Measurements from ENCODE around the gene TYMS. TPM values are rescaled to one million over a fixed set of nuclear protein-coding genes. Genes with fewer than 3 reads are reported as not detected.

Gene TYMS
- total and polyA plus RNA-seq, 8 donors, result 25.9 to 226 (median 142) TPM

DNA sequence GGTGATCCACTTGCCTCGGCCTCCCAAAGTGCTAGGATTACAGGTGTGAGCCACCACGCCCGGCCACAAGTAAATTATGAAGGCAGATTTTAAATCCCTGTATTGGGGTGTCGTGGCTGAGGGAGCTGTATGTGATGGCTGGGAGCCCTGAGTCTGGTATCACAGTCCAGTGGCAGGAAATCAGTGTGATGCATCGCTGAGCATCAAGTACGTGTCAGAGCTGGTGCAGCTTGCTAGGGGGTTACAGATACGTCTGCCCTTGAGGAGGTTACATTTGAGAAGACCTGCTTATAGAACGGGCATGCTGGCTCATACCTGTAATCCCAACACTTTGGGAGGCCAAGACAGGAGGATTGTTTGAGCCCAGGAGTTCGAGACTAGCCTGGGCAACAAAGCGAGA, 50.6 kb downstream of the TYMS start:
- intact Hi-C loops (cut with DNase I), result no loop called here
- H3K27me3 ChIP-seq, result peaks cover 0 to 7% of the 10 kb centered on the region in 2 donors
- peaks cover 7 to 29% of the 10 kb centered on the region in 2 donors for H3K4me1 ChIP-seq
- no peak for ATAC-seq
- no peak overlapping the region for H3K4me3 ChIP-seq
- H3K9me3 ChIP-seq, result no peaks in the 10 kb centered on the region
- H3K27ac ChIP-seq, result no peak overlapping the region
- DNase-seq, result no peak
- TF ChIP-seq, protein P1, sequence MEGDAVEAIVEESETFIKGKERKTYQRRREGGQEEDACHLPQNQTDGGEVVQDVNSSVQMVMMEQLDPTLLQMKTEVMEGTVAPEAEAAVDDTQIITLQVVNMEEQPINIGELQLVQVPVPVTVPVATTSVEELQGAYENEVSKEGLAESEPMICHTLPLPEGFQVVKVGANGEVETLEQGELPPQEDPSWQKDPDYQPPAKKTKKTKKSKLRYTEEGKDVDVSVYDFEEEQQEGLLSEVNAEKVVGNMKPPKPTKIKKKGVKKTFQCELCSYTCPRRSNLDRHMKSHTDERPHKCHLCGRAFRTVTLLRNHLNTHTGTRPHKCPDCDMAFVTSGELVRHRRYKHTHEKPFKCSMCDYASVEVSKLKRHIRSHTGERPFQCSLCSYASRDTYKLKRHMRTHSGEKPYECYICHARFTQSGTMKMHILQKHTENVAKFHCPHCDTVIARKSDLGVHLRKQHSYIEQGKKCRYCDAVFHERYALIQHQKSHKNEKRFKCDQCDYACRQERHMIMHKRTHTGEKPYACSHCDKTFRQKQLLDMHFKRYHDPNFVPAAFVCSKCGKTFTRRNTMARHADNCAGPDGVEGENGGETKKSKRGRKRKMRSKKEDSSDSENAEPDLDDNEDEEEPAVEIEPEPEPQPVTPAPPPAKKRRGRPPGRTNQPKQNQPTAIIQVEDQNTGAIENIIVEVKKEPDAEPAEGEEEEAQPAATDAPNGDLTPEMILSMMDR (IDR thresholded peaks at IDR 0.05), result no peak
- peaks cover 0 to 30% of the 10 kb centered on the region in 2 donors for H3K36me3 ChIP-seq

GRCh38 chr18:709771-710170, 52.3 kb downstream of the TYMS start:
- Histone ChIP-seq H3K27ac (no peak overlapping the region), H3K9me3 (no peaks in the 10 kb centered on the region), H3K36me3 (peaks cover 0 to 16% of the 10 kb centered on the region in 2 donors), H3K27me3 (peaks cover 0 to 9% of the 10 kb centered on the region in 2 donors), H3K4me3 (no peak overlapping the region), H3K4me1 (peaks cover 7 to 21% of the 10 kb centered on the region in 2 donors)
- TF ChIP-seq, protein P1 (IDR thresholded peaks at IDR 0.05), result no peak
- intact Hi-C loops (cut with DNase I), result no loop called here
- DNase-seq (no peak), ATAC-seq (no peak)

DNA sequence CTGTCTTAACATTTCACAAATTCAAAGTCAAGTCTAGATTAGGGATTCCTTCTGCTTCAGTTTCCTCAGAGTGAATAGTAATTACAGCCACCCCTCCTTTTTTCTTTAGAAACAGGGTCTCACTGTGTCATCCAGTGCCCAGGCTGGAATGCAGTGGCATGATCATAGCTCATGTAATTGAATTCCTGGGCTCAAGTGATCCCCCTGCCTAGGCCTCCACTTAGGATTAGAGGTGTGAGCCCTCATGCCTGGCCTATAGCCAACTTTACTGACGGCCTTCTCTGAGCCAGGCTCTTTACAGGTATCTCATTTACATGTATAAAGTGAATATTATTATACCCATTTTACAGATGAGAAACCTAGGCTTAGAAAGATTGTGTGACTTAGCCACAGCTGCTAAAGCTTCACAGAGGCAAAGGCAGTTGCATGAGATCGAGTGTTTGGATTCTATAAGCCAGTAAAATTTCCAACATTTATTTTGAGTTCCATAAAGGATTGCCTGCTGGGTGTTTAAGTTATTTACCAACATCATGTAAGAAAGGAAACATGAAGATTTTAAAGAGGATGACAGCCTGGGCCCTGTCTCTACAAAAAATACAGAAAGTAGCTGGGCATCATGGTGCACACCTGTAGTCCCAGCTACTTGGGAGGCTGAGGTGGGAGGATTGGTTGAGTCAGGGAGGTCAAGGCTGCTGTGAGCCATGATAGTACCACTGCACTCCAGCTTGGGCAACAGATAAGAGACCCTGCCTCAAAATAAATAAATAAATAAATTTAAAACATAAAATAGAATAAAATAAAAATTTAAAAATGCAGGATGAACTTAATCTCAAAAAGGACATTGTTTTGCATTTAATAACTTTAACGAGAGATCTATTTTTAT, 53.2 kb downstream of the TYMS start:
- intact Hi-C loops (cut with DNase I), result no loop called here
- Histone ChIP-seq H3K4me1 (peaks cover 7 to 21% of the 10 kb centered on the region in 2 donors), H3K27me3 (peaks cover 0 to 9% of the 10 kb centered on the region in 2 donors), H3K4me3 (peak overlapping the region in 1 of 2 donors; percentile 62), H3K36me3 (peaks cover 0 to 8% of the 10 kb centered on the region in 2 donors), H3K27ac (peak overlapping the region; percentile 83 to 85), H3K9me3 (no peaks in the 10 kb centered on the region)
- TF ChIP-seq, protein P1 (IDR thresholded peaks at IDR 0.05), result no peak
- DNase-seq, result no peak
- no peak for ATAC-seq

GRCh38 chr18:711310-711656, 53.8 kb downstream of the TYMS start:
- peaks cover 7 to 21% of the 10 kb centered on the region in 2 donors for H3K4me1 ChIP-seq
- TF ChIP-seq, protein P1 (IDR thresholded peaks at IDR 0.05), result no peak
- ATAC-seq, result no peak
- intact Hi-C loops (cut with DNase I), result no loop called here
- H3K27ac ChIP-seq, result peak overlapping the region; percentile 83 to 85
- H3K9me3 ChIP-seq, result no peaks in the 10 kb centered on the region
- H3K27me3 ChIP-seq, result peaks cover 0 to 9% of the 10 kb centered on the region in 2 donors
- H3K4me3 ChIP-seq, result peak overlapping the region; percentile 48 to 62
- peak in 1 of 4 donors; percentile 31 for DNase-seq
- peaks cover 0 to 3% of the 10 kb centered on the region in 2 donors for H3K36me3 ChIP-seq

DNA sequence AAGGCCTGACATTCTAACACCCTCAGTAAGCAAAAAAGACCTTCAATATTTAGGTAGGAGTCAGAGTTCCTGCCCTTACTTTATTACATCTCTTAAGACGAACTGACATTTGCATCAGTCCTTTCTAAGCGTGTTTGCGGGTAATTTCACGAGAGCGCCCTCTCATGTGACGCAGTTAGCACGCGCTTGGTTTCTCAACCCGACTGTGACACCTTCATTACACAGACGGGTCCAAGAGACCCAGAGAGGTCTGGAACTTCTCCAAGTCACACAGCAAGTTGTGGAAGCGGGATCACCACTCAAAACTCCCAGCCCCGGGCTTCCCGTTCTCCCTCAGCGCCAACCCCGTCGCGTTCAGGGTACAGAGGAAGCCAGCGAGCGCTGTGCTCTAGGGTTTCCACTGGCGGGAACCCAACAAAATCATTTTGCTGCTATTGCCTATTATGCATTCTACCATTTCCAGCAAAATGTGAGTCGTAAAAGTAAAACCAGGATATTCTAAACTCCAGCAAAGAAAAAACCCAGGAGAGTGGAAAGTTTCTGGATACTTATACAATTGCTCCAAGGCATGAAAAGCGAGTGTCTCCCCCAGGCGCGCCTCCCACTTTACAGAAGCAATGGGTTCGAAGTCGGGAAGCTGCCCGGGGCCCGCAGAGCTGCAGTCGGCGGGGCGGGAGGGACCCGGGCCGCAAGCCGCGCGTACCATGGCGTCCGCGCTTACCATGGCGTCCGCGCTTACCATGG, 54.4 kb downstream of the TYMS start:
- intact Hi-C loops (cut with DNase I), result no loop called here
- TF ChIP-seq, protein P1 (IDR thresholded peaks at IDR 0.05), result no peak
- peaks cover 0 to 3% of the 10 kb centered on the region in 2 donors for H3K36me3 ChIP-seq
- H3K27ac ChIP-seq, result peak overlapping the region; percentile 83 to 85
- H3K4me3 ChIP-seq, result peak overlapping the region; percentile 48 to 62
- DNase-seq, result peak; percentile 70 to 86 (median 84)
- H3K4me1 ChIP-seq, result peaks cover 7 to 21% of the 10 kb centered on the region in 2 donors
- ATAC-seq, result peak; percentile 60
- H3K27me3 ChIP-seq, result peaks cover 0 to 9% of the 10 kb centered on the region in 2 donors
- no peaks in the 10 kb centered on the region for H3K9me3 ChIP-seq
